Dendritic cell treated with granulocyte-macrophage colony-stimulating factor and Interleukin-4, amounts not matched to agents 40 ng/mL and 50 ng/mL, for 4 days (primary cell): Measurements from ENCODE around the gene GSK3A.

Experiments used
- H3K27ac Mint-ChIP-seq: one replicate; pipeline ENCODE4 v1.8.0; 2022; ENCODE audit warnings: mild to moderate bottlenecking, mixed read lengths
- H3K27me3 Mint-ChIP-seq: one replicate; pipeline ENCODE4 v1.8.0; 2022; ENCODE audit warnings: mild to moderate bottlenecking, mixed read lengths
- H3K36me3 Mint-ChIP-seq: one replicate; pipeline ENCODE4 v1.8.0; 2022; ENCODE audit warnings: low read depth, mixed read lengths
- H3K4me1 Mint-ChIP-seq: one replicate; pipeline ENCODE4 v1.8.0; 2022; ENCODE audit warnings: low read depth, mixed read lengths
- H3K4me3 Mint-ChIP-seq: one replicate; pipeline ENCODE4 v1.8.0; 2022; ENCODE audit warnings: mild to moderate bottlenecking, moderate library complexity, mixed read lengths
- H3K9me3 Mint-ChIP-seq: one replicate; pipeline ENCODE4 v1.8.0; 2022; ENCODE audit warnings: mixed read lengths
- intact Hi-C: fragments of 100-400 bp; cut with micrococcal nuclease; formaldehyde crosslinking; loops from one replicate; pipeline ENCODE4 v1.15.0; 2022

GSK3A gene

DNA sequence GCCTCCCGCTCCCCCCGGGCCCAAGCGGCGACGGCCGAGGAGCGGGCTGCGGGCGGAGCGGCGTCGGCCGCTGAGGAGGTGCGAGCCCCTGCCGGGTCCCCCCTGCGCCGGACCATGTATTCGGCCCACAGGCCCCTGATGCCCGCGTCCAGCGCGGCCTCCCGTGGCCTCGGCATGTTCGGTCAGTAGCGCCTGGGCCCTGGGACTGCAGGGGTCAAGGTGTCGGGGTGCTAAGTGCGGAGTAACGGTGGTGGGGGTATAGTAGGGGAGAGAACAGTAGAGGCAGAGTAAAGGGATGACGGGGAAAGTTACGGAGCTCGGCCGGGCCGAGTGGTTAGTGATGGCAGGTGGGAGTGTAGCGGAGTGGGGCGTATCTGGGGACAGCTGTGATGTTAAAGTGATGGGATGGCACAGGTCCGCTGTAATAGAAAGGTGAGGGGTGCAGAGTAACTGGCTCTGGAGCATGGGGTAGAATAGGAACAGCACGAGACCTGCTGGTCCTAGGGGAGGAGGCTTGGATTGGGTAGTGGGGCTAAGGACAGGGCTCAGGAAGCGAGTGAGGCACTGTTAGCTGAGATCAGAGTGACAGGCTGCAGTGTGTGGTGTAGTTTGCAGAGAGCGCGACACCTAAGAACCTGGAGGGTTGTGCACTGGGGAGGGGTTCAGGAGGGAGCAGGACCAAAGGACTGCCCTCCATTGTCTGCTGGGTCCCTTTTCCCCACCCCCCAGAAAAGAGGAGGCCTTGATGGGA lies 42.4 kb upstream of the GSK3A start:
- Mint-ChIP-seq H3K9me3 (no peaks in the 10 kb centered on the region), H3K27ac (peak overlapping the region; percentile 80), H3K4me1 (peaks cover 38% of the 10 kb centered on the region), H3K4me3 (peak overlapping the region; percentile 85), H3K36me3 (peaks cover 32% of the 10 kb centered on the region), H3K27me3 (no peaks in the 10 kb centered on the region)
- intact Hi-C loops: loop anchor here (5.0 kb wide), 1 partner anchor 152 kb away; the partner anchor contains the start of gene POU2F2

- Mint-ChIP-seq H3K27me3 (no peaks in the 10 kb centered on the region), H3K4me1 (peaks cover 45% of the 10 kb centered on the region), H3K27ac (no peak overlapping the region), H3K36me3 (peaks cover 28% of the 10 kb centered on the region), H3K9me3 (no peaks in the 10 kb centered on the region), H3K4me3 (no peak overlapping the region)
- intact Hi-C loops: no loop called here
Measured at GRCh38 chr19:42284066-42284501, 41.7 kb upstream of the GSK3A start.

GRCh38 chr19:42283188-42284065 lies 41.0 kb upstream of the GSK3A start:
- no peak overlapping the region for H3K4me3 Mint-ChIP-seq
- intact Hi-C loops: loop anchor here (1.0 to 2.0 kb wide), 3 partner anchors 15 to 41 kb away; partner anchors contain the start of genes CIC, ERF and GSK3A
- H3K27me3 Mint-ChIP-seq: no peaks in the 10 kb centered on the region
- peaks cover 28% of the 10 kb centered on the region for H3K36me3 Mint-ChIP-seq
- H3K27ac Mint-ChIP-seq: no peak overlapping the region
- H3K4me1 Mint-ChIP-seq: peaks cover 48% of the 10 kb centered on the region
- H3K9me3 Mint-ChIP-seq: no peaks in the 10 kb centered on the region

DNA sequence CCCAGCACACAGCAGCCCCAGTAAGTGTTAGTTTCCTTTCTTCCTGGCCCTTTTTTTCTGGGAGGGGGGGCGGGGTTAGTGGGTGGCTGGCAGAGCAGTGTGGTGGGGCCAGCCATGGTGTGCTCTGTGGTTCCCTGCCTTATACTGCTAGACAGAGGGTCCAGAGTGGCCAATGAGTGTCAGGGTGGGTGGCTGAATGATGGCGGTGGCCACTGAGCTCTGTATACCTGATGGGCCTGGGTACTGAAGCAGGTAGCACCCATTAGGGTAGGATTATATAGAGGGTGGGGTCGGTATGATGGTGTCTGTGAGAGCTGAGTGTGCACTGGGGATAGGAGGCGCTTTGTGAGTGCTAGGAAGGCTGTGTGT lies 40.4 kb upstream of the GSK3A start:
- Mint-ChIP-seq H3K27me3 (no peaks in the 10 kb centered on the region), H3K36me3 (peaks cover 28% of the 10 kb centered on the region), H3K4me3 (no peak overlapping the region), H3K27ac (no peak overlapping the region), H3K9me3 (no peaks in the 10 kb centered on the region), H3K4me1 (peaks cover 52% of the 10 kb centered on the region)
- intact Hi-C loops: loop anchor here (1.0 to 2.0 kb wide), 3 partner anchors 14 to 40 kb away; partner anchors contain the start of genes CIC, ERF and GSK3A

GRCh38 chr19:42281827-42282762 lies 39.7 kb upstream of the GSK3A start:
- intact Hi-C loops: loop anchor here (2.0 kb wide), 2 partner anchors 13 to 39 kb away; partner anchors contain the start of genes CIC and GSK3A
- H3K9me3 Mint-ChIP-seq: no peaks in the 10 kb centered on the region
- H3K4me3 Mint-ChIP-seq: peak overlapping the region; percentile 44
- no peaks in the 10 kb centered on the region for H3K27me3 Mint-ChIP-seq
- H3K4me1 Mint-ChIP-seq: peaks cover 53% of the 10 kb centered on the region
- H3K36me3 Mint-ChIP-seq: peaks cover 28% of the 10 kb centered on the region
- no peak overlapping the region for H3K27ac Mint-ChIP-seq

- Mint-ChIP-seq H3K4me1 (peaks cover 49% of the 10 kb centered on the region), H3K27ac (no peak overlapping the region), H3K27me3 (no peaks in the 10 kb centered on the region), H3K9me3 (no peaks in the 10 kb centered on the region), H3K36me3 (peaks cover 25% of the 10 kb centered on the region), H3K4me3 (peak overlapping the region; percentile 80)
- intact Hi-C loops: no loop called here
Measured at GRCh38 chr19:42281146-42281826, 38.9 kb upstream of the GSK3A start.

- Mint-ChIP-seq H3K9me3 (no peaks in the 10 kb centered on the region), H3K4me1 (peaks cover 49% of the 10 kb centered on the region), H3K36me3 (peaks cover 30% of the 10 kb centered on the region), H3K4me3 (peak overlapping the region; percentile 80), H3K27ac (no peak overlapping the region), H3K27me3 (no peaks in the 10 kb centered on the region)
- intact Hi-C loops: no loop called here
Measured at GRCh38 chr19:42280815-42281145, 38.4 kb upstream of the GSK3A start.

GRCh38 chr19:42279902-42280814 lies 37.8 kb upstream of the GSK3A start:
- intact Hi-C loops: no loop called here
- Mint-ChIP-seq H3K4me3 (peak overlapping the region; percentile 80), H3K27me3 (no peaks in the 10 kb centered on the region), H3K36me3 (peaks cover 35% of the 10 kb centered on the region), H3K4me1 (peaks cover 49% of the 10 kb centered on the region), H3K27ac (no peak overlapping the region), H3K9me3 (no peaks in the 10 kb centered on the region)

- Mint-ChIP-seq H3K36me3 (peaks cover 43% of the 10 kb centered on the region), H3K27me3 (no peaks in the 10 kb centered on the region), H3K4me3 (peak overlapping the region; percentile 80), H3K4me1 (peaks cover 50% of the 10 kb centered on the region), H3K27ac (no peak overlapping the region), H3K9me3 (no peaks in the 10 kb centered on the region)
- intact Hi-C loops: no loop called here
Measured at GRCh38 chr19:42279155-42279901, 36.9 kb upstream of the GSK3A start.

DNA sequence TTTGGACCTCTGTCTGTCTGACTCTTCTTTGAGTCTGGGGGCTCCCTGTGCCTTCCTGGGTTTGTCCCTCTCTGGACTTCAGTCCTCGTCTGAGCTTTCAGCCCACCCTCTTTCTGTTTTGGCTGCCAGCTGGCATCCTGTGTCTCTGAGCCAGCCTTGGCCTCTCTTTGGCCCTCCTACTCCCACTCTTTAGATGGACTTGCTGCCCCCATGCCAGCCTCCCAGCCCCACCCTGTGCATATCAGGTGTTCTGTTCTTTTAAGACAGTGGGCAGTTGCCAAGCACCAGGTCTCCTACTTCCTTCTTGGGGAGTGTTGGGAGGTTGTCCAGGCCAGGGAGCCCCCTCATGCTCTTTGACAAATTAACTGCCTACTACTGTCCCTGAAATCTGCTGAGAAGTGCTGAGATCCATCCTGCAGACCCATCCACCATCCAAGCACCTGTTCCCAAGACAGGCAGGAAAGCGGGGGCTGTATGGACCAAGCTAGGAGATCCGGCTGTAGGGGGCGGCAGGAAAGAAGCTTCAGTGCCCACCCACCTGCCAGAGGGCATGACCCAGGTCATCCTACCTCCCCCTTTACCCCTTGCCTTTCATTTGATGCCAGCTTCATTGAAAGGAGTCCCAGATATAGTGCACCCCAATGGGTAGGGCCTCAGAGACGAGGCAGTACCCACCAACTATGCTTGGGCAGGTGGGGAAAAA lies 36.2 kb upstream of the GSK3A start:
- Mint-ChIP-seq H3K4me1 (peaks cover 57% of the 10 kb centered on the region), H3K27ac (no peak overlapping the region), H3K4me3 (peak overlapping the region; percentile 1), H3K9me3 (no peaks in the 10 kb centered on the region), H3K36me3 (peaks cover 51% of the 10 kb centered on the region), H3K27me3 (no peaks in the 10 kb centered on the region)
- intact Hi-C loops: no loop called here

DNA sequence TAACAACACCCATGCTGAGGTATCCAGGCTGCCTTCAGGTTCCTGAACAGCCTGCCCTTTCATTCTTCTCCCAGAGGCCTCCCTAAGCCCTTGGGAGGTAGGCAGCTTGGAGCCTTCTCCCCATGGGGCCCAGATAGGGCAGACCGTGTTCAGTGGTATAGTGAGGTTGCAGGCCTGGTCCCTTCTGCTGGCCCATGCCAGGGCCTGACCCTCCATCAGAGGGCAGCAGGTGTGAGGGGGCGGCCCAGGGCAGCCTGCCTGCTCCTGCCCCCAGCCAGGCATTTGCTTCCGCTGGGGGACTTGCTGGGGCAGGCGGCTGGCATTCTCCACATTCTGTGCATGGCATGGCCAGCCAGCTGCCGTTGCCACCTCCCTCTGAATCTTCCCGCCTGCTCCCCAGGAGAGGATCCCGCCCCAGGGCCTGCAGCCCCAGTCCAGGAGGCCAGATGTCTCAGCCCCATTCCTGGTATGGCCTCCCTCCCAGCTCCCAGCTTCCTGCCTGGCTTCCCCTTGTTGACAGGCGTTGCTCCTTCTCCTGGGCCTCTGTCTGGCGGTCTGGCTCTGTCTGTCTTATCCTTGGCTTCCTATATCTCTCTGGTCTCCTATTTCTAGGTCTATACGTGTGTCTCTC lies 35.5 kb upstream of the GSK3A start:
- Mint-ChIP-seq H3K27me3 (no peaks in the 10 kb centered on the region), H3K4me3 (peak overlapping the region; percentile 1), H3K36me3 (peaks cover 57% of the 10 kb centered on the region), H3K4me1 (peaks cover 62% of the 10 kb centered on the region), H3K27ac (no peak overlapping the region), H3K9me3 (no peaks in the 10 kb centered on the region)
- intact Hi-C loops: no loop called here
